HG03103 (cell line): ENCODE measurements around the gene SLC16A7.
"Not testable (repeated sequence)": the region's sequence is repeated elsewhere in the genome, so short reads cannot be mapped to it uniquely, and the experiment has no call there.

Experiments used
- ATAC-seq: cut with Tn5 transposase; IDR thresholded peaks from one replicate; pipeline ENCODE4 v1.9.1; 2021; ENCODE audit warnings: low read depth; ENCODE audit not compliant: unreplicated experiment

SLC16A7 gene

GRCh38 chr12:59595883-59596540 is at the start of gene SLC16A7:
Gene SLC16A7, plus strand, starts transcription at chr12:59596029. Its CDS starts 108,773 bp downstream, at chr12:59704802.
- ATAC-seq, result peak; percentile 61

DNA sequence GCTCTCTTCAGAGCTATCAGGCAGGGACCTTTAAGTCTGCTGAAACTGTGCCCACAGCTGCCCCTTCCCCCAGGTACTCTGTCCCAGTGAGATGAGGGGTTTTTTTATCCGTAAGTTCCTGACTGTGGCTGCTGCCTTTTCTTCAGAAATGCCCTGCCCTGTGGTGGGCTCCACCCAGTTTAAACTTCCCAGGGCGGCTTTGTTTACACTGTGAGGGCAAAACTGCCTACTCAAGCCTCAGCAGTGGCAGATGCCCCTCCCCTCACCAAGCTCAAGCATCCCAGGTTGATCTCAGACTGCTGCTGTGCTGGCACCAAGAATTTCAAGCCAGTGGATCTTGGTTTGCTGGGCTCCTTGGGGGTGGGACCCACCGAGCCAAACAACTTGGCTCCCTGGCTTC is 46.9 kb upstream of the SLC16A7 start:
- no peak for ATAC-seq

- no peak for ATAC-seq
Measured at GRCh38 chr12:59559696-59560095, 36.1 kb upstream of the SLC16A7 start.

DNA sequence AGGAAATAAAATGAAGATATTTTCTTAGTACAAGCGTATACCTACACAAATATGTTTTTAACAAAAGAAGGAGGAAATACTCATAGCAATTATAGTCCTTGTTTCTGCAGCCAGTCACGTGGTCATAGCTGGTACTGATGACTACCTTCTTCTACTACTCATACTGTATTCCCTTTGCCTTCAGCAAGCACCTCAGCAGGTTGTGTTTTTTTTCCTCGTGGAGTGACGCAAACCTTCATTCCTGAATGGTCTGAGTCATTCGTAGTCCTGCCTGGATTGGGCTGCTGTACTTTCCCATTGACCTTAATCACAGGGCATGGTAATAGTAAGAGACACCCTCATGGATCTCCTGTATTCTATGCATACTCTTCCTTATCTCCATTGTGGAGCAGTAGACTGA is 25.7 kb upstream of the SLC16A7 start:
- ATAC-seq, result no peak

GRCh38 chr12:59574406-59574805 is 21.4 kb upstream of the SLC16A7 start:
- ATAC-seq, result no peak

DNA sequence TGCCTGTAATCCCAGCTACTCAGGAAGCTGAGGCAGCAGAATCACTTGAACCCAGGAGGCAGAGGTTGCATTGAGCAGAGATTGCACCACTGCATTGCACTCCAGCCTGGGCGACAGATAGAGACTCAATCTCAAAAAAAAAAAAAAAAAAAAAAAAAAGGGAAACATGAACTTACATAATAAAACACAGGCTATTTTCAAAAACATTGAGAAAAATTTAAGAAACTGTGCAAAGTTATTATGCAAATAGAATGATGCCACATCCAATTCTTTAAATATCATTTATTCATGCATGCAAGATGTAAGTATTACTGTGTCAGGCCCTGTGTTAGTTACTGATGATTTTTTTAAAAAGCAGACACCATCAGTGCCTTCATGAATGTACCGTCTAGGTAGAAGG is 20.0 kb upstream of the SLC16A7 start:
- no peak for ATAC-seq

- no peak for ATAC-seq
Measured at GRCh38 chr12:59578254-59578653, 17.6 kb upstream of the SLC16A7 start.

DNA sequence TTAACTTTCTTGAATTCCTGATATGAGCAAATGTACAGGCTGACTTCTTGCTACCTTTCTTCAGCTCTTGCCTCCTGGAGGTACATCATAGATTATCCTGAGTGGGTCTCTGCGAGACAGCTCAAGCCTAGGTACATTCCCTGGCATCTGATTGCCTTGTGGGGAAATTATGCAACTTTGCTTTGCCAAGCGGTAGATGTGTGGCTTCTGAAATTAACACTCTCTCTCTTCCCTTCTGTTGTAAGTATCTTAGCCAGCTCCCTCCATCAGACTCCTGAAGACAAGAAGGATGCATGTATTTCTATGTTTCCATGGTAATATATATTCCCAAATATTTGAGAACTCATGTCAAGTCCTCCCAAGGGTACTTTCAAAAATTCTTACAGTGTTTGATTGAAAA is 16.2 kb upstream of the SLC16A7 start:
- ATAC-seq, result no peak

DNA sequence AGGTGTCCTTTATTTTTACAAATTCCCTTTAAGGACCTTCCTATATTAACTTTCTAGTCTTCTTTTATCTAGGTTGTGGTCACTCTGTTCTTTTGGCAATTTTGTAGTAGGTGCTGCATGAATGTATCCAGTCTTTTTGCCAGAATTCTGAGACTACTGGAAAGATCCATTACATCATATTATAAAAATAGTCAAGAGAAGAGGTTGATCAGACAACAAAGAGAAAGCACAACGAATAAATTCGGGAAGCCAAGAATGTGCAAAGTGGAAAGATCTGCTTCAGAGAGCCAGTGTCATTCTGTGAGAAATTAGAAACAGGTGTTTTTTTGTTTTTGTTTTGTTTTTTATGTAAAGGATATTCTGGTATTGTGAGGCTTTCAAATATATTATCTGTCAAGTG is 15.8 kb upstream of the SLC16A7 start:
- ATAC-seq, result no peak

DNA sequence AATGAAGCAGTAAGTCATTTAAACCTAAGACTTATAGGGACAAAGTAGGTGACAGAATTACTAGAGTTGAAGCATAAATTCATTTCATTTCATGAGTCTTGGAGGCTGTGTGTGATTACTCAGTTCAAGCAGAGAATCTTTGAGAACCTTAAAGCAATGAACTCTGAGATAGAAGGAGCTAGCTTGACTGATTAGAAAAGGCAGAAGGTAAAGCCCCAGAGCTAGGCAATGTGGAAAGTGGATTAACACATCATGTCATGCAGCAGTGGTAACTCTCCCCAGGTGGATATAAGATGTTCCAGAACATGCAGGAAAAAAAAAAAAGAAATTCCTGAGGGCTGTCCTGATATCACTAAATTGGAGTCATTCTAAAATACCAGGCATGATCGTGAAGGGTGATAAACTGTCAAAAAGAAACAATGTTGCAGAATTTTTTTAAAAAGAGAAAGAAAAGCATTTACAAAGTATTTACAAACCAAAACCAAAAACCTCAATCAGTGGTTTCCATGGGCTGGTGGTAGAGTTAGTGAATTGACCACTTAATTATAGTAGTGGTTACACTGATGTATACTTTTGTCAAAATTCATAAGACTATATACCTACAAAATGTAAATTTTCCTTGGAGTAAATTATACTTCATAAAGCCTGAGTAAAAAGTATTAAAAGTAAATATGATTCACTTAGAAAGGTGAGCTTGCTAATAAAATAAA is 12.7 kb upstream of the SLC16A7 start:
- no peak for ATAC-seq

DNA sequence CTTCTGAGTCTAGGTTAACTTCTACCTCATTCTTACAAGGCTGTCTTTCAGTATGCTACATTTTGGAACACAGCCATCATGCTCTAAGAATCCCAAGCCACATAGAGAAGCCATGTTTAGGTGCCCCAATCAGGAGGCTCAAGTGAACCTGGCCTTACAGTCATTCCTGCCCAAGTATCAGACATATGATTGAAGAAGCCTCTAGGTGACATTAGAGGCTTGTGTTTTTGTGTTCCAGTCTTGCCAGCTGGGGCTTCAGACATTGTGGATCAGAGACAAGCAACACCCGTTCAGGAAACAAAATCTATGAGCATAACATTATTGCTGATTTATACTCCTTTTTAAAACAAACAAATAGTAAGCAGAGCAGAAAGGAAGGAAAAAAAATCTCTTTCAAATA is 8.1 kb upstream of the SLC16A7 start:
- no peak for ATAC-seq

- ATAC-seq, result no peak
Measured at GRCh38 chr12:59593761-59594160, 2.1 kb upstream of the SLC16A7 start.

GRCh38 chr12:59594943-59595500 is 807 bp upstream of the SLC16A7 start:
- ATAC-seq, result no peak

DNA sequence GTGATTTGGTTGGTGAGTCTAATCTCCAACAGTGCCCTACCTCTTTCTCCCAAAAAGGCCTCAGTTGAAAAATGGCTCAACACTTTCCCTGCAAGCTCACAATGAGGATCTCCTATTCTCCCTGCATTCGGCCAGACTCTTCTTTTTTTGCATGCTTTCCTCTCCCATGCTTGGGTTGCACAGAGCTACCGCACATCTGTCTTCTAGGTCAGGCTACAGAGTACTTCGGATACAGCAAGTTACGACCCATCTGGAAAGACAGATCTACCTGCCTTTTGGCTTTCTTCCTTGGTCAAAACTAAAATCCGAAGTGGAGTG is 305 bp upstream of the SLC16A7 start:
- no peak for ATAC-seq

DNA sequence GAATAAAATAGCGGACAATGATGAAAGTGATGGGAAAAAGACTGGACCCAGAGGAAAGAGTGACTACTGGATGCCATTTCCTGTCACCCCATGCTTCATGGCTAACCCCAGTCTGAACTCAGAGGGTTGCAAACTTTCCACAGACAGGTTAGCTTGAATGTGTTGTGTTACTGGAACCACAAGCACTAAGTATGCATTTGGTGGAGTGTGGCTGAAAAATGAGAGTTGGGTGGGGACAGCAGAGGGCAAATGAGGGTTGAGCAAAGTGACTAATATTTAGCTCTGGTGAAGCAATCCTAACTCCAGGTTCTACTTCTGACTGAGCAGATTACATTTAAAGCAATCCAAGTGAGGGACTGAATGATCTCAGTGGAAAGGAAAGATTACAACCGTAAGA is 1.6 kb downstream of the SLC16A7 start:
- peak; percentile 31 for ATAC-seq

DNA sequence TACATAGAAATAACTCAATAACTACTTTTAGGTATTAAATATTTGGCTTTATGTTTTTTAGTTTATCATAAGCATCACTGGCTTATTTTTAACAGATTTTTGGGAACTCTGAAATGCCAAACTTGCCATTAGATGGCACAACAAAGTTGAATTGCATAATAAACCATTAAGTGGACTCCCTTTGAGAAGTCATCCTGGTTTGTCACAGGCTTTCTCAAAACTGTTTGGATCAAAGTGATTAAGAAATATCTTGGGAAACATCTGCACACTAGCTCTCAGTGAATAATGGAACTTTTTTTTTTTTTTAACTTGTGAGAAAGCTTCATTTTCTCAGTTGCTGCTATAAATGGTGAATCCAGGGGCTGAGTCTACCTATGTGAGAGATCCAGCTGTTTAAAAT is 4.3 kb downstream of the SLC16A7 start:
- ATAC-seq, result no peak

DNA sequence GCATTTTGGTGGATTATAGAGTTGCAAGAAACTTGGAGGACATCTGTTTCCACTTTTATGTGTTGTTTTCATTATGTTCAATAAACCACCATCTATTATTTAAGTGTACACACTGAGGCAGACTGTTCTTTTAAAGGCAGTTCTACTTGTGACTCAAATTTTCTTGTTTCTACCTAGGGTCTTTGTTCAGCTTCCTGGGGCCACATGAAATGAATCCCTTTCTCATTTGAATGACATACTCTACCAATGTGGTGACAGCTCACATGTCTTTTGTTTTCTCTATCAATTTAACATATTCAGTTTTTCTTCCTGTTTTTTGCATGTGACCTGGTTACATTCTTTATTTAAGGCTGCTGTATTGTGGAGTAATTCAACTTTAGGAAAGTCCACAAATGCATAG is 7.9 kb downstream of the SLC16A7 start:
- no peak for ATAC-seq

GRCh38 chr12:59612823-59613434 is 17.1 kb downstream of the SLC16A7 start:
- ATAC-seq, result not testable (repeated sequence)

DNA sequence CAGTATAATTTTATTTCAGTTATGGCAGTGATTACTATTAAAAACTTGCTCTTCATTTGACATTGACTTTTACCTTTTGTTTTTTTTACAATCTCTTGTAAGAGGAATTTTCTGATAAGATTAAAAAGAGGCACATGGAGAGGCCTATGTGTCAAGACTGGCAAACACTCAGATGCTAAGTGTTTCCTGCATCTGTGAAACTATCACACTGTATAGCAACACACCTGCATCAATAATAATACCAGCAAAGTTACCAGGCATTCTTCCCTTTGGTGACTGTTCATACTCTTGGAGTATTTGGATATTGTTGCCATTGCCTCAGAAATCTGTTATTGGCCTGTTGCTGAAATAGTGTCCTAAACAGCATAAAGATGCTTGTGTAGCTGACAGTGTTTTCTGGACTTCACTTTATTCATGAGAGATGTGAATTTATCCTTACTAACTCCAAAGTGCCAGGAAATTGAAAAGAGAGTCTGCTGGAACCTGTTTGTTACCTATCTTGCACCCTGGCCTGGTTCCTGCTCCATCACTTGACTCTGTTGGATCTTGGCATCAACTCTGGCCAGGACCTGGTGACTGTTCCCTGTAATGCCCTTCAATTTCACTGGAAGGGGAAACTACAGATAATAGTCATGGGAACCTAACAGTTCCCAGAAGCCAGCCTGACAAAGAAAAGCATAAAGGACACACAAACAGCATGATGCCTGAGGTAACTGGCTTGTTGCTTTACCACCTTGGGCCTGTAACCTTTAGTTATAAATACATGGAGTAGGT is 19.8 kb downstream of the SLC16A7 start:
- ATAC-seq, result no peak

GRCh38 chr12:59619461-59620240 is 23.8 kb downstream of the SLC16A7 start:
- ATAC-seq, result peak; percentile 36
